BLaER1 (cell line): ENCODE results near the gene HMGB4.

Experiments
- H3K27ac ChIP-seq: shearing (Covaris generic); formaldehyde crosslinking; 2 replicates; pipeline ENCODE4 v1.8.1; 2022
- H3K27me3 ChIP-seq: shearing (Covaris generic); formaldehyde crosslinking; 2 replicates; pipeline ENCODE4 v1.8.1; 2022
- H3K36me3 ChIP-seq: shearing (Covaris generic); formaldehyde crosslinking; 2 replicates; pipeline ENCODE4 v1.8.1; 2022
- H3K4me1 ChIP-seq: shearing (Covaris generic); formaldehyde crosslinking; 2 replicates; pipeline ENCODE4 v1.8.1; 2022
- H3K4me2 ChIP-seq: shearing (Covaris generic); formaldehyde crosslinking; 2 replicates; pipeline ENCODE4 v1.8.1; 2022
- H3K4me3 ChIP-seq: shearing (Covaris generic); formaldehyde crosslinking; 2 replicates; pipeline ENCODE4 v1.8.1; 2022
- H3K9ac ChIP-seq: shearing (Covaris generic); formaldehyde crosslinking; 2 replicates; pipeline ENCODE4 v1.8.1; 2022
- H3K9me3 ChIP-seq: shearing (Covaris generic); formaldehyde crosslinking; 2 replicates; pipeline ENCODE4 v1.8.1; 2022
- H4K20me1 ChIP-seq: shearing (Covaris generic); formaldehyde crosslinking; 2 replicates; pipeline ENCODE4 v1.8.1; 2022
- Cebpa-rat ChIP-seq: shearing (Covaris generic); IDR thresholded peaks from 2 replicates; pipeline ENCODE4 v1.8.1; 2022

Gene HMGB4

GRCh38 chr1:33866281-33866680, 2.4 kb downstream of the HMGB4 start:
- Histone ChIP-seq H3K4me1 (no peaks in the 10 kb centered on the region), H3K27me3 (no peaks in the 10 kb centered on the region), H3K4me3 (no peak overlapping the region), H3K27ac (no peak overlapping the region), H3K36me3 (no peaks in the 10 kb centered on the region), H3K9ac (no peak overlapping the region), H3K4me2 (no peak overlapping the region), H3K9me3 (no peaks in the 10 kb centered on the region), H4K20me1 (no peaks in the 10 kb centered on the region)
- TF ChIP-seq Cebpa-rat: no peak

- Histone ChIP-seq H3K27ac (no peak overlapping the region), H3K4me3 (no peak overlapping the region), H3K36me3 (no peaks in the 10 kb centered on the region), H3K4me1 (no peaks in the 10 kb centered on the region), H4K20me1 (no peaks in the 10 kb centered on the region), H3K4me2 (no peak overlapping the region), H3K9ac (no peak overlapping the region), H3K9me3 (no peaks in the 10 kb centered on the region), H3K27me3 (no peaks in the 10 kb centered on the region)
- no peak for TF ChIP-seq Cebpa-rat
Observed at GRCh38 chr1:33867684-33868083, 3.8 kb downstream of the HMGB4 start.

DNA sequence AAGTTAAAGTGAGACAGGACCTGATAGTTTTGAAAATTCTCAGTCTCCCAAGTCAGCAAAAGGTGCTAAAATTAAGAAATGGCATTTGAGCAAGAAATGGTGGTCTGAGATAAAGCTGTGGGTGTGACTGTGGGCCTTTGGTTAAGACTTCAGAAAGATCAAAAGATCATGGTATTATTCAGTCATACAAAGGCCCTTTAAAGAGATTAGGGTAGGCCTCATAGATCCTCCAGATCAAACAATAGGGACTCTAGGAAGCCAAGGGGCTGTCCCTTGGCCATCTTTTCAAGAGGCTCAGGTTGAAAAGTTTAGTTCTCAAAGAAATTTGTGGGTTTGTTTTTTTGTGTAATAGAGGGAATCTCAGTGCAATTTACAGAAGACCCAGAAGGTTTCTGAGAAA, 8.4 kb downstream of the HMGB4 start:
- Histone ChIP-seq H3K4me3 (no peak overlapping the region), H3K4me1 (no peaks in the 10 kb centered on the region), H3K9me3 (no peaks in the 10 kb centered on the region), H3K27ac (no peak overlapping the region), H3K4me2 (no peak overlapping the region), H3K36me3 (no peaks in the 10 kb centered on the region), H4K20me1 (no peaks in the 10 kb centered on the region), H3K9ac (no peak overlapping the region), H3K27me3 (no peaks in the 10 kb centered on the region)
- no peak for TF ChIP-seq Cebpa-rat

DNA sequence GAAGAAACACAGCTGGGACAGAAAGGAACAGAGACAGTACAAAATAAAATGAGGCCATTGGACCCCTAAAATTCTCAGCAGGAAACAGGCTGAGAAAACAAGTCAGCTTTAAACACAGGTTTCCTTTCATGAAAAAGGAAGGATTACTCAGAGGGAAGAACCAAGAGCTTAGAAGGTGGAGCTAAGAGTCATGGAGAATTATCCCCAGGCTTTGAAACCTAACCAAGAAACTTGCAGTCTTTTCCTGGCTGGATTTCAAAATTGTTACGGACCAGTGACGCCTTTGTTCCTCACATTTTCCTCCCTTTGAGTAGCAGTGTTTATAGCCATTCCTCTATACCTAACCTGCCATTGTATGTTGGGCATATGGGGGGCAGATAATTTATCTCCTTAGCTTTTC, 8.8 kb downstream of the HMGB4 start:
- Histone ChIP-seq H3K27ac (no peak overlapping the region), H3K36me3 (no peaks in the 10 kb centered on the region), H3K27me3 (no peaks in the 10 kb centered on the region), H3K9me3 (no peaks in the 10 kb centered on the region), H3K4me1 (no peaks in the 10 kb centered on the region), H3K4me3 (no peak overlapping the region), H3K4me2 (no peak overlapping the region), H3K9ac (no peak overlapping the region), H4K20me1 (no peaks in the 10 kb centered on the region)
- no peak for TF ChIP-seq Cebpa-rat

DNA sequence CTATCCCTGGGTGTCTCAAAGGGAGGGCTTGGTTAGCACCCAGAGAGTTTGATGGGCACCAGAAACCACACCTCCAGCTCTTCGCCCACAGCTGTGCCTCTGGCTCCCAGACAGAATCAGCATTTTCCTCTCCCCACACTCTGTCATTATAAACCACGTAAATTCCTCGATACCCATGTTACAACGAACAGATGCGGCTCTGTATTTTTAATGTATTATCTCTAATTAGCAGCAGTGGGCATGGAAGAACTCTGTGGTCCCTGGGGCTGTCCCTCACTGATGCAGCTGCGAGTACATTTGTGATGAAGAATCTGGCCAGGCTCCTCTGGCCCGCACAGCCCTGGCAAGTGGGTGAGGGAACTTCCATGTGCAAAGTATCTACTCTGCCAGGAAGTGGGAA, 10.8 kb downstream of the HMGB4 start:
- TF ChIP-seq Cebpa-rat: no peak
- no peak overlapping the region for H3K27ac ChIP-seq
- H3K9ac ChIP-seq: no peak overlapping the region
- H3K4me1 ChIP-seq: no peaks in the 10 kb centered on the region
- no peak overlapping the region for H3K4me3 ChIP-seq
- no peak overlapping the region for H3K4me2 ChIP-seq
- H3K9me3 ChIP-seq: no peaks in the 10 kb centered on the region
- H3K36me3 ChIP-seq: no peaks in the 10 kb centered on the region
- H3K27me3 ChIP-seq: no peaks in the 10 kb centered on the region
- H4K20me1 ChIP-seq: no peaks in the 10 kb centered on the region

- Histone ChIP-seq H3K4me1 (no peaks in the 10 kb centered on the region), H3K4me3 (no peak overlapping the region), H3K9ac (no peak overlapping the region), H3K36me3 (no peaks in the 10 kb centered on the region), H3K4me2 (no peak overlapping the region), H3K27me3 (no peaks in the 10 kb centered on the region), H4K20me1 (no peaks in the 10 kb centered on the region), H3K27ac (no peak overlapping the region), H3K9me3 (no peaks in the 10 kb centered on the region)
- no peak for TF ChIP-seq Cebpa-rat
Observed at GRCh38 chr1:33875862-33876261, 12.0 kb downstream of the HMGB4 start.

DNA sequence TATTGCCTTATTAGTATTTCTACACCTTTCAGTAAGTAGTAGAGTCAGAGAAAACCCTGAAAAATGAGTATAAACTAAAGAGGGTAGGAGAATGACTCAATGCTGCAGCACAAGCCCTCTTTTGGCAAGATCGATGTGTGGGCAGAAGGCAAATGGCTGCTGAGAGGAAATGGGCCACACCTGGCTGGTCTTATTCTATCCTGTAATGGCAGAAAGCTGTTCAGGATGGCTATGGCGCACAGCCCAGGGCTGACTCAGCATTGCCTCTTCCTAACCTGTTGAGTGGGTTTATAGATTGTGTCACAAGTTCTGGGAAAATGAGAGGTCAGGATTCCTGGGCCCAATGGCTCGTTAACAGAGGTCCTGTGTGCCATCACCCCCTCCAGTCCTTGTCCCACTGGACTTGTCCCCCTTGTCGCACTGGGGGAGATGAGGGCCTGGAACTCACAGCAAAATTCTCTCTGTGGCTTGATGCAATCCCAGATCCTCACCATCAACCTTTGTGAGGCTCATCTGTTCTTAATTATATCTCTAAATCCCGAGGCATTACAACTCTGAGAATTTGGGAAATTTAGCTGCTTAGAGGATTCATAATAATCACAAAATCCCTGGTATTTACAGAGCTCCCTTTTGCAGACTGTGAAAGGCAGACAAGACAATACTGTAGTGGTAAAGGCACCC, 13.2 kb downstream of the HMGB4 start:
- Histone ChIP-seq H3K27me3 (no peaks in the 10 kb centered on the region), H3K9ac (no peak overlapping the region), H3K4me3 (no peak overlapping the region), H4K20me1 (no peaks in the 10 kb centered on the region), H3K4me2 (no peak overlapping the region), H3K4me1 (no peaks in the 10 kb centered on the region), H3K36me3 (no peaks in the 10 kb centered on the region), H3K9me3 (no peaks in the 10 kb centered on the region), H3K27ac (no peak overlapping the region)
- no peak for TF ChIP-seq Cebpa-rat

GRCh38 chr1:33878392-33878791, 14.5 kb downstream of the HMGB4 start:
- Histone ChIP-seq H3K36me3 (no peaks in the 10 kb centered on the region), H3K4me1 (no peaks in the 10 kb centered on the region), H3K4me2 (no peak overlapping the region), H3K9me3 (no peaks in the 10 kb centered on the region), H4K20me1 (no peaks in the 10 kb centered on the region), H3K27me3 (no peaks in the 10 kb centered on the region), H3K27ac (no peak overlapping the region), H3K9ac (no peak overlapping the region), H3K4me3 (no peak overlapping the region)
- TF ChIP-seq Cebpa-rat: no peak

GRCh38 chr1:33880305-33880704, 16.4 kb downstream of the HMGB4 start:
- no peak overlapping the region for H3K4me2 ChIP-seq
- TF ChIP-seq Cebpa-rat: no peak
- no peaks in the 10 kb centered on the region for H3K27me3 ChIP-seq
- no peaks in the 10 kb centered on the region for H3K36me3 ChIP-seq
- H3K27ac ChIP-seq: no peak overlapping the region
- H3K4me3 ChIP-seq: no peak overlapping the region
- H3K9ac ChIP-seq: no peak overlapping the region
- no peaks in the 10 kb centered on the region for H4K20me1 ChIP-seq
- no peaks in the 10 kb centered on the region for H3K9me3 ChIP-seq
- no peaks in the 10 kb centered on the region for H3K4me1 ChIP-seq

DNA sequence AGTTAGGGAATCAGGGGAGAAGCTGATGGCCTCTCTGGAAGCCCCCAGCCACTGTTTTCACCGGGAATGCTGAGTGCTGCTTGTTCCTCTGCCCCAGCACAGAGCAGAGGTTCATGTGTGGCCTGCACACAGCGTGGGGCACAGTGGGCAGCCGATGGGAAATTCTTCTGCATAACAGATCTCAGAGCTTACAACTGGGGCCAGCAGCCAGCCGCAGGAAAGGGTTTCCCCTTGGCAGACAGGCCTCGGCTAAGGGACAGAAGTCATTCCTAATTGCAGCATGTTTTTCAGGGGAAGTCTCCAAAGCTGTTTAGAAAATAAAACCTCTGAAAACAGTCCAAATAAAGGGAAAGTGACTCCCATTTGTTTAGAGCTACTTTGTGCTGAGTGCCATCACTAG, 22.6 kb downstream of the HMGB4 start:
- no peak for TF ChIP-seq Cebpa-rat
- no peaks in the 10 kb centered on the region for H3K27me3 ChIP-seq

DNA sequence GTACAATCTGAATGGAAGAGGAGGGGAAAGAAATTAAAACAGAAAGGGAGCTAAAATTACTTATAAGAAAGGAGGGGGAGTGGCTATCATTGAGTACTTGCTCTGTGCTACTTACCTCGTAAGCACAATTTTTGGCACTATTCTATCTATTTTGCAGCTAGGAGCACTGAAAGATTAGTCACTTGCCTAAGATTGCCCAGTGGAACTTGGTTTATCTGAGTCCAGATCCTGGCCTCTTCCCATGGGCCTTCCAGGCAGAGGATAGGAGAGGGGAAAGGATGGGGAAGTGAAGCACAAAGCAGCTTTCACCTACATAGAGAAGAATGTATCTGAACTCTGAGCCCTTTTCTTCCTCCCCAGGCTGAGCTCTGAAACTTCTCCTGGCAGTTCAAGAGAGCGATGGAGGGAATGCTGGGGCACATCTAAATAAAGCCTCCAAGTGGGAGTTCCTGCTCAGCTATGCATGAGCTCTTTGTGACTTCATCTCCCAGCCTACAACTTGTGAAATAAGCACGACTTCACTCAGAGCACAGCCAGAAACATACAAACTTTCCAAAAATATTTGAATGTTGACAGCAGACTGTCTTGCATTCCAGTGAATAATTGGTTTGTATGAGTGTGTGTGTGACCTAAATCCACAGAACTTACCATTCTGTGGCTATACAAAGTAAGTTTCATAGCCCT, 29.4 kb downstream of the HMGB4 start:
- no peaks in the 10 kb centered on the region for H3K27me3 ChIP-seq
- no peaks in the 10 kb centered on the region for H3K9me3 ChIP-seq
- no peak overlapping the region for H3K4me2 ChIP-seq
- no peaks in the 10 kb centered on the region for H3K36me3 ChIP-seq
- H3K4me1 ChIP-seq: no peaks in the 10 kb centered on the region
- TF ChIP-seq Cebpa-rat: no peak
- no peak overlapping the region for H3K4me3 ChIP-seq
- no peak overlapping the region for H3K9ac ChIP-seq
- H3K27ac ChIP-seq: no peak overlapping the region
- H4K20me1 ChIP-seq: no peaks in the 10 kb centered on the region

More for the DNA sequence above, 22.6 kb downstream of the HMGB4 start:
- Histone ChIP-seq H3K36me3 (no peaks in the 10 kb centered on the region), H3K9ac (no peak overlapping the region), H3K4me1 (no peaks in the 10 kb centered on the region), H3K9me3 (no peaks in the 10 kb centered on the region), H3K4me3 (no peak overlapping the region), H3K4me2 (no peak overlapping the region), H4K20me1 (no peaks in the 10 kb centered on the region), H3K27ac (no peak overlapping the region)
